ENCODE measurements around the gene ANKRD36C.
"Not testable (repeated sequence)": the region's sequence is repeated elsewhere in the genome, so short reads cannot be mapped to it uniquely, and the experiment has no call there.

DNA sequence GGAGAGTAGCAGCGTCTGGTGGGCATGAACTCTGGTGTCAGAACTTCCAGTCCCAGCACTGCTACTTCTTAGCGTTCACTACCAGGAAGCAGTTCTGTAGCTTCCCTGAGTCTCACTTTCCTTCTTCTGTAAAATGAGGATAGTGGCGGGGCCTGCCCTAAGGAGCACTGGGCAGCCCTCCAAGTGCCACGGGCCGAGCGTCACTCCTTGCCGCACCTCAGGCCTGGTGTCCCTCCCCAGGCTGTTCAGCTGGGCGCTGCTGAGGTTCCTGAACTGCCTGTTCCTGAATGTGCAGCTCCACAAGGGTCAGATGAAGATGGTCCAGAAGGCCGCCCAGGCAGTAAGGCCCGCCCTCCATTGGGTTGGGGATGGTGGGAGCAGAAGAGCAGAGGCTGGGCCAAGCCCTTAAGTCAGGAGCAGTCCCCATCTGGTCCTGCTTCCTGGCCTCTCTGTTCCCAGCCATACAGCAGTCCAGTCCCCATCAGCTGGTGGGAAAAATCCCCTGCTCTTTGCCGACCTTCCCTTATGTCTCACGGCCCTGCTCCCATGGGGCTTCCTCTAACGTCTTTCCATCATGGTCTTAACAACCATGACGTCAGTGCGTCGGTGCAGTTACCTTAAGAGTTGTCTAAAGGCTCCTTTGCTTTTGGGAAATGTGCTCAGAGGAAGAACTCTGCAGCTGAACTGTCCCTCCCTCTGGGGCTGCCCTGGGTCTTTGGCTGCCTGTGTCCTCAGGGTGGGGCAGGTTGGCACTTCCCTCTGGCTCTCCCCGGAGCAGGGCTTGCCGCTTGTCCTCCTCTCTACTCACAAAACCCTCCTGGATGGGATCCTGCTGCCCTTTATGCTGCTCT, 195.2 kb downstream of the ANKRD36C start:
- TF ChIP-seq, protein P1, sequence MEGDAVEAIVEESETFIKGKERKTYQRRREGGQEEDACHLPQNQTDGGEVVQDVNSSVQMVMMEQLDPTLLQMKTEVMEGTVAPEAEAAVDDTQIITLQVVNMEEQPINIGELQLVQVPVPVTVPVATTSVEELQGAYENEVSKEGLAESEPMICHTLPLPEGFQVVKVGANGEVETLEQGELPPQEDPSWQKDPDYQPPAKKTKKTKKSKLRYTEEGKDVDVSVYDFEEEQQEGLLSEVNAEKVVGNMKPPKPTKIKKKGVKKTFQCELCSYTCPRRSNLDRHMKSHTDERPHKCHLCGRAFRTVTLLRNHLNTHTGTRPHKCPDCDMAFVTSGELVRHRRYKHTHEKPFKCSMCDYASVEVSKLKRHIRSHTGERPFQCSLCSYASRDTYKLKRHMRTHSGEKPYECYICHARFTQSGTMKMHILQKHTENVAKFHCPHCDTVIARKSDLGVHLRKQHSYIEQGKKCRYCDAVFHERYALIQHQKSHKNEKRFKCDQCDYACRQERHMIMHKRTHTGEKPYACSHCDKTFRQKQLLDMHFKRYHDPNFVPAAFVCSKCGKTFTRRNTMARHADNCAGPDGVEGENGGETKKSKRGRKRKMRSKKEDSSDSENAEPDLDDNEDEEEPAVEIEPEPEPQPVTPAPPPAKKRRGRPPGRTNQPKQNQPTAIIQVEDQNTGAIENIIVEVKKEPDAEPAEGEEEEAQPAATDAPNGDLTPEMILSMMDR (conservative IDR thresholded peaks at IDR 0.05 in 1 of 2, IDR thresholded peaks at IDR 0.05 in 1 of 2; ENCODE audit: extremely low read depth in 1 of 2, insufficient read depth in 1 of 2, low read depth in 1 of 2, low read length in 2 of 2) = not testable (repeated sequence)
- not testable (repeated sequence) for TF ChIP-seq EZH2 (IDR thresholded peaks at IDR 0.05; ENCODE audit: borderline replicate concordance, low read length)

All from mammary epithelial cell (primary cell).